Sigmoid colon (tissue), 4 donors: ENCODE results near the gene ADCY2.
A peak's percentile ranks its signal among the peaks of the same experiment; 100 is the strongest.

ENCODE experiments used
- POLR2A ChIP-seq, 2 donors: fragments of 450-650 bp; IDR thresholded peaks; one replicate each; pipeline ENCODE4 v1.6.1; 2016; ENCODE audit warnings: antibody characterized with exemption in 2 of 2, mild to moderate bottlenecking in 2 of 2, moderate library complexity in 2 of 2
- POLR2AphosphoS5 ChIP-seq, 4 donors: sonication (generic); formaldehyde crosslinking; IDR thresholded peaks; one replicate each; pipeline ENCODE4 v1.6.1; 2017; ENCODE audit warnings: antibody characterized with exemption in 4 of 4
- TF ChIP-seq, protein P1 (sequence below), 4 experiments: fragments of 450-650 bp in 3 of 4; fragments of 200-600 bp in 1 of 4; IDR thresholded peaks; one replicate each; pipeline ENCODE4 v1.5.1; 2016 to 2019; ENCODE audit warnings: antibody characterized with exemption in 4 of 4, mild to moderate bottlenecking in 3 of 4, moderate library complexity in 2 of 4

- TF ChIP-seq POLR2A (IDR thresholded peaks at IDR 0.05), result no peak
- TF ChIP-seq, protein P1, sequence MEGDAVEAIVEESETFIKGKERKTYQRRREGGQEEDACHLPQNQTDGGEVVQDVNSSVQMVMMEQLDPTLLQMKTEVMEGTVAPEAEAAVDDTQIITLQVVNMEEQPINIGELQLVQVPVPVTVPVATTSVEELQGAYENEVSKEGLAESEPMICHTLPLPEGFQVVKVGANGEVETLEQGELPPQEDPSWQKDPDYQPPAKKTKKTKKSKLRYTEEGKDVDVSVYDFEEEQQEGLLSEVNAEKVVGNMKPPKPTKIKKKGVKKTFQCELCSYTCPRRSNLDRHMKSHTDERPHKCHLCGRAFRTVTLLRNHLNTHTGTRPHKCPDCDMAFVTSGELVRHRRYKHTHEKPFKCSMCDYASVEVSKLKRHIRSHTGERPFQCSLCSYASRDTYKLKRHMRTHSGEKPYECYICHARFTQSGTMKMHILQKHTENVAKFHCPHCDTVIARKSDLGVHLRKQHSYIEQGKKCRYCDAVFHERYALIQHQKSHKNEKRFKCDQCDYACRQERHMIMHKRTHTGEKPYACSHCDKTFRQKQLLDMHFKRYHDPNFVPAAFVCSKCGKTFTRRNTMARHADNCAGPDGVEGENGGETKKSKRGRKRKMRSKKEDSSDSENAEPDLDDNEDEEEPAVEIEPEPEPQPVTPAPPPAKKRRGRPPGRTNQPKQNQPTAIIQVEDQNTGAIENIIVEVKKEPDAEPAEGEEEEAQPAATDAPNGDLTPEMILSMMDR (IDR thresholded peaks at IDR 0.05), result peak in 1 of 4 experiments; percentile 8
- TF ChIP-seq POLR2AphosphoS5 (IDR thresholded peaks at IDR 0.05), result no peak
Measured at GRCh38 chr5:7392693-7393024, 3.3 kb upstream of the ADCY2 start.
